ENCODE measurements around the gene SERINC3.
A peak's percentile ranks its signal among the peaks of the same experiment; 100 is the strongest.

SERINC3 gene

DNA sequence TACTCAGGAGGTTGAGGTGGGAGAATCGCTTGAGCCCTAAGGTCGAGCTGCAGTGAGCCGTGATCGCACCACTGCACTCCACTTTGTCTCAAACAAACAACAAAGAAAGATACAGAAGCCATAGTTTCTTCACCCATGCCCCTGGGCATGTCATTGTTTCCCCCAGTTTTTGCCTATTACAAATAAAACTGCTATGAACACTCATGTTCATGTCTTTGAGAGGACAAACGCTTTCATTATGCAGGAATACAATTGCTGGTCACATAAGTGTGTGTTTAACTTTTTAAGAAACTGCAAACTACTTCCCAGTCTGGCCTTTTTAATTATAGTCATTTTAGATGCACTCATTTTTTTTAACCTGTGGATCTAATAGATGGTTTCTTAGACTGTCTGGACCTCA, 58.4 kb downstream of the SERINC3 start:
- DNase-seq (ENCODE audit: low read depth) = no peak

DNA sequence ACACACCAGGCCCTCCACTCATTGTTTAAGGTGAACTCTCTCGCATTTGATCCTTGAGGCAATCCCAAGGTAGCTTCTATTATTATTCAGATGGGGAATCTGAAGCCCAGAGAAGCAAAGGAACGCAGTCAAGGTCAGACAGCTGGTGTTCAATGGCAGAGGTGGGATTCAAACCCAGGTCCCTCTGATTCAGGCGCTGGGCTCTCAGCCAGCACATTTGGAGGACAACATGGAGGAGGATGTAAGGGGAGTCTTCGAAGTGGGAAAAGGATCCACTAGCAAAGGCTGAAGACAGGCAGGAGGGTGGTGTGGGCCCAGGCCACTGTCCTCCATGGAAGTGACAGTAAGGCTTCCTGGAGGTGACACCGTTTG, 60.1 kb downstream of the SERINC3 start:
- DNase-seq (ENCODE audit: low read depth) = no peak

DNA sequence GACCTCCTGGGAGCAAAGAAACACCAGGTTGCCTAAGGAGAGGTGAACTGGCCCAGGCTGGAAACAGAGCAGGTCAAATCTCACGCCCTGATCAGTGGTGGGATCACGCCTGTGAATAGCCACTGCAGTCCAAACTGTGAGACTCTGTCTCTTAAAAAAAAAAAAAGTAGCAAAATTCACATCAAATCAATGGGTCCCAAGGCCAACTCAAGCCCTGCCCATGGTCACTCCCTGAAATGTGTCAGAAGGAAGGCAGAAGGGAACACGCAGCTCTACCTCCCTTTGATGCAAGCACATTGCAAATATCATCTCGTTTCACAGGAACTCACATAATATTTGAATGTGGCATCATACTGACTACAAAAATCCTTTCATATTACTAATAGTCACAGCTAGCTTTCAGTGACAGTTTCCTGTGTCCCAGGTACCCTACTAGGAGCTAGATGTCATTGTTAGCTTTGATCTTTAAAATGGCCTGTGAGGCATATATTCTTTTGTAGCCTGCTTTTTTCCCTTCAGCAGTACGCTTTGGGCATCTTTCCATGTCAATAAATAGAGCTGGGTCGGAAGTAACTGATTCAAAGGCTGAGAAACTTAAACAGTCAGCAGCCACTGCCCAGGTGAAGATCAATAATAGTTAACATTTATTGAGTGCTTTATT, 60.6 kb downstream of the SERINC3 start:
- DNase-seq (ENCODE audit: low read depth) = no peak

DNA sequence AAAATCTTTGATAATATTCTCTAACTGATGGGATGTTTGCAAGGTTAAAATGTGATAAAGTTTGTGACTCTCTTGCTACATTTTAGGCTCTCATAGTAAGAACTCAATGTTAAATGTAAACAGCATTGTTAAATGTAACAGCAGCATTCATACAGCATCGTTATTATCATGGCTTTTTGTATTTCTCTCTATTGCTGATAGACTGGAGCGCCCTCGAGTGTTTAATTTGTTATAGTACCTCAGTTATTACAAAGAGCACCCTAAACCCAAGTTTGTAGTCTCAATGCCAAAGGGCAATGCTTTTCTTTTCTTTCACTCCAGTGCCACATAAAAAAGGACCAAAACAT, 61.1 kb downstream of the SERINC3 start:
- DNase-seq (ENCODE audit: low read depth) = peak; percentile 53

DNA sequence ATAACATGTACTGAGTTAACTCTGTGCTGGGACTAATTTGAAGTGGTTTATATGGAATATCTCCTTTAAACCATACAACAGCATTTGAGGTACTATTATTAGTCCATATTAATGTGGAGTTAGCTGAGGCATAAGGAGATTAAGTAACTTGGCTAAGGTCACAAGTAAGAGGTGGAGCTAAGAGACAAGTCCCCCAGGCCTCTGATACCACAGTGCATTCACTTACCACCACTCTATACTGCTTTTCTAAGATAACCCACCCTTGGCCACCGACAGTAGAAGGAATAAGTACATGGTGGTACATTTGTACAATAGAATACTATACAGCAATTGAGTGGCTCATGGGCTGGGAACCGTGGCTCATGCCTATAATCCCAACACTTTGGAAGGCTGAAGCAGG, 62.6 kb downstream of the SERINC3 start:
- no peak for DNase-seq (ENCODE audit: low read depth)

DNA sequence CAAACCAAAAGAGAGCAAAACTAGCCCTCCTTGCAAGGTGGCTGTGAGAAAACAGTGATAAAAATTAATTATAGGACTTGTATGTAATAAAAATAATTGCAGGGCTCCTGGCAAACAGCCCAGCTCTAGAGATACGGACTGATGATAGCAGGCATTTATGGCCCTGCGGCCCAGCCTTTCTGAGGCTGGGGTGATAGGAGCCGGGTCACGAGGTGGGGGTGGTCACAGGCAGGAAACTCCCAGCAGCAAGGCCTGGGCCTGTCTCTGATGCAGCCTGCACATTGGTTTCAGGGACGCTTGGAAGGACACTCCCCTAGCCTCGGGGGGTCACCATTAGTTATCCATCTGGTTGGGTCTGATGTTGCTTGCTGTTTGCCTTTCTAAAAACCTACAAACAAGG, 64.9 kb downstream of the SERINC3 start:
- no peak for DNase-seq (ENCODE audit: low read depth)

DNA sequence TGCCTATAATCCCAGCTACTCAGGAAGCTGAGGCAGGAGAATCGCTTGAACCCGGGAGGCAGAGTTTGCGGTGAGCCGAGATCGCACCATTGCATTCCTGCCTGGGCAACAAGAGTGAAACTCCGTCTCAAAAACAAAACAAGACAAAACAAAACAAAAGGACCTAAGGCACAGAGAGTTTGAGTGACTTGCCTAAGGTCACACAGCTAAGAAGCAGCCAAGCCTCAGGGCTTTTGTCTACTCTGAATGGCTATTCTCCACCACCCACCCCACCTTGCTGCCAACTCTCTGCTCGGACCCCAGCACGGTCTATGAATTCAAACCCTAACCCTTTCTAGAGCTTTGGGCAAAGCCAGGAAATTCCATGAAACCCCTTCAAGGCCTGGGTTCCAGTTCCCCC, 65.3 kb downstream of the SERINC3 start:
- DNase-seq (ENCODE audit: low read depth) = no peak

DNA sequence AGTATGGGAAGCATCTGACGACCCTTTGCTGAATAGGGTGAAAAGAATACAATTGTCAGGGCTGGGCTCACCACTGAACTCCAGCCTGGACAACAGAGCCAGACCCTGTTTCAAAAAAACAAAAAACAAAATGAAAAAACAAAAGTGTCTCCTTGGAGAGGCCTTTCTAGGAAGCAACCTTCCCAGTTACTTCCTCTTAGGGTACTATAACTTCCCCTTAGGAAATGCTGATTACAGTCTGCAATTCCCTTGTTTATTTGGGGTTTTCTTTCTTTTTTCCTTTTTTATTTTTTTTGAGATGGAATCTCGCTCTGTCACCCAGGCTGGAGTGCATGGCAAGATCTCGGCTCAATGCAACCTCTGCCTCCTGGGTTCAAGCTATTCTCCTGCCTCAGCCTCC, 66.7 kb downstream of the SERINC3 start:
- no peak for DNase-seq (ENCODE audit: low read depth)

DNA sequence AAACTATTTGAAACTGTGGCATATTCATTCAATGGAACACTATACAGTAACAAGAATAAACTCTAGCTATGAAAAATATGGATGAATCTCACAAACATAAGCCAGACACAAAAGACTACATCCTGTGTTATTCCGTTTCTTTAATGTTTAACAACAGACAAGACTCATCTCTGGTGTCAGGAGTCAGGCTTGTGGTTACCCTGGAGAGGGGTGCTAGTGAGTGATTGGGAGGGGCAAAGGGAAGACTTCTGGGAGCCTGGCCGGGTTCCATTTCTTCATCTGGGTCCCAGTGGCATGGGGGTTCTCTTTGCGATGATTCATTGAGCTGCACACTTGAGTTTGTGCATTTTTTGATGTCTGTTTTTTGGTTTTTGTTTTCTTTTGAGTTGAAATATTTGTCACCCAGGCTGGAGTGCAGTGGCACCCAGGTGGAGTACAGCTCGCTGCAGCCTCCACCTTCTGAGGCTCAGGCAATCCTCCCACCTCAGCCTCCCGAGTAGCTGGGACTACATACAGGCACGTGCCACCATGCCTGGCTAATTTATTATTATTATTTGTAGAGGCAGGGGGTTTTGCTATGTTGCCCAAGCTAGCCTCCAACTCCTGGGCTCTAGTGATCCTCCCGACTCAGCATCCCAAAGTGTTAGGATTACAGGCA, 67.4 kb downstream of the SERINC3 start:
- DNase-seq (ENCODE audit: low read depth) = no peak

DNA sequence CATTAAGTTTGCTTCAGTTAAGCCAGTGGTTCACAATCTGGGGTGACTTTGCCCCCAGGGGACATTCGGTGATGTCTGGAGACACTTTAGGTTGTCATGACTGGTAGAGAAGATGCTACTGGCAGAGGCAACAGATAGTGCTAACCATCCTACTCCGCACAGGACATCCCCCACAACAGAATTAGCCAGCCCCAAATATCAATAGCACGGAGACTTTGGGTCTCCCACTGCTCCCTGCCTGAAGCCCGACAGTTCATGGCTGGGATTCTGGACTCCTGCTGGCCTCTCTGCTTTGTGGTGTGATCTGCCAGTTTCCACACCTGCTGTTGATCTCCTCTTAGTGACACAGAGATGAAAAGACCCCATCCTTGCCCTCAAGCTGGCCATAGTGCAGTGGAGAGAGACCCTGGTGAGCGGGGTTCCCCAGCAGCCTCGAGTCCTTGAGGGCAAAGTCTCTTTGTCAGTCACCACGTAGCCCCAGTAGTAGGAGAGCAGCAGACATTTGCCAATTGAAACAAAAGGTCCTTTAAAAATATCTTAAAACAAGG, 70.9 kb downstream of the SERINC3 start:
- no peak for DNase-seq (ENCODE audit: low read depth)

DNA sequence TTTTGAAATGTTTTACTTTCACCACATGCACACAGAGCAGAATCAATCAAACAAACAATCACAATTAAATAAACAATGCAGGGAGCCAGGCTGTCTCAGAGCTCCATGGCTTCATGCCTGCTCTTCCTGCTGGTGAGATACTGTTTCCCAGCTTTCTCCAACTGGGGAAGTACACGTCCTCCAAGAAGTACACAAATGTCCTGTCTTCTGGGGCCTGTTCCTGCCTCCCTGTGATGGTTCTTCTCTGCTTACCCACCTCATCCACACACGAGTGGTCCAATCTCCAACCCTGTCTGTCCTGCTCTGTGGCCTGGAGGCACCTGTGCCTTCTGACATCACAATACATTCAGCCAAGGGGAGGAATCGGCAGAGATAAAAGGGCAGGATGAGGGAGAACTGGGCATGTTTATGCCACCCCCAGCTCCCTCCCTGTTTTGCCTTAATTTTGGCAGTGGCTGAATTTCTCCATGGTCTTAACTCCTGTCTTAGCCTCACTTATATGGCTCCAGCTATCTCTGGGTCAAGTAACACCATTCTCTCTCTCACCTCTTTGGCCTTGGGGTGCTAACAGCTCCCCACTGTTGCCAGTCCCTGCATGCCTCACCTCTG, 71.5 kb downstream of the SERINC3 start:
- DNase-seq (ENCODE audit: low read depth) = no peak

DNA sequence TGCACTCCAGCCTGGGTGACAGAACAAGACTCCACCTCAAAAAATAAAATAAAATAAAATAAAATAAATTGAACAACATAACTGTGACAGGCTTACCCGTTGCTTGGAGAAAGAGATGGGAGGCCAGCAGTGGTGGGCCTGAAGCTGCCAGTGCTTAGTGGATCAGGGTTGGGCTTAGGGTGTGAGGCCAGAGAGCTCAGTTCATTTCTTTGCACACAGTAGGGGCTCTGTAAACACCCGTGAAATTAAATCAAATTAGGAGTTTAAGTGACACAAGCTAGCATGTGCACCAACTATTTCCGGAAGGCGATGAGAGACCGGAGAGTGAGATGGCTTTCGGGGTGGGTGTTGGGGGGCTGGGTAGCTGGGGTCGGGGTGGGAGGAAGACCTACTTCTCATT, 72.0 kb downstream of the SERINC3 start:
- no peak for DNase-seq (ENCODE audit: low read depth)

DNA sequence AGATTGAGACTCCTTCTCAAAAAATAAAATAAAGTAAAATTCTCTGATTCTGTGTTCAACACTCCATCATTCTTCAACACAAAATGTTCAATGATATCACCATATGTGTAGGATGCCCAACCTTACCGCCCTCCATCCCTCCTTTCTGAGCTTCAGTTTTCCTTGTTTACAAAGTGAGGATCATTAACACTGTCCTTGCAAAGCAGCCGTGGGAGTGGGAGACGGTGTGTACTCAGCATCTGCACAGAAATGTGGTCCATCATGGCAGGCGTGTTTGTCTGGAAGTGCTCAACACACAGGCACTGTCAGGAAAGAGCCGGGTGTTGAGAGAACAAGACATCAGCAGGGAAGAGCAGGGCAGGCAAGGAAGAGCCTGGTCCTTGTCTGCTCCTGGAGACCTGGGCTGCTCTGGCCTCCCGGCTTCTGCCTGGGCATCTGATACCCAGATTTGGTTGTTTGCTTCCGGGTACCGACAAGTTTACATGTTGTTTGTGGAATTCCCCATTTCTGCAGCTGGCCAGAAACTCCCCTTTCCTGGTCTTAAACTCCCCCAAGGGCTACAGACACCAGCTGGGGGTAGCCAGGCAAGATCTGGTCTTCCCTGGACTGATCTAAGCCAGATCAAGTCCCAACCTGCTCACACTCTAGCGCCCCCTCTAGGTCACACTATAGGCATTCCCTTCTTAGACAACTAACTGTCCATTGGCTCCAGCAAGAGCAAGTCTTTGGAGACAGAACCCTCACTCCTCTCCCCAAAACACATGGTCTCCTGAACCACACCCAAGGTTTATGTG, 72.9 kb downstream of the SERINC3 start:
- peak; percentile 36 for DNase-seq (ENCODE audit: low read depth)

DNA sequence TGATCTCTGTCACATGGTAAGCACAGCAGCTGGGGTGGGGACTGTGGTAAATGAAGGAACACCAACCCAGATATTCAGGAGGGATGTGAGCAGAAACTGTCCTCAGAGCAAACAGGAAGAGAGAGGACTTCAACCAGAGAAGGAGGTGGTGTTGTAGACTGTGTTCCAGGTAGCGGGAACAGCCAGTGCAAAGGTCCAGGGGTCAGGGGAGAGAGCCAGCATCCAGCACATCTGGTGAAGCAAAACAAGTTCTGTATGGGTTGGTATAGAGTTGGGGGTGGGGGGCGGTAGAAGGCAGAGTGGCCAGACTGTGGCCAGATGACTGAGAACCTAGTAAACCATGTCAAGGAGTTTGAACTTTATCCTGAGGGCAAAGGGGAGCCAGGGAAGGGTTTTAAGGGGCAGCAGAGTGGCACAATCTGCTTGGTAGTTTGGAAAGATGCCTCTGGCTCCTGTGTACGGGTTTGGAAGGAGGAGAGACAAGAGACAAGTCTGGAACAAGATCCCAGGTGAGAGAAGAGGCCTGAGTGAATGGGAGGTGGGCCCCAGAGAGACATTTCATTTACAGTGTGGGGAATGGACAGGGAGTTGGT, 73.9 kb downstream of the SERINC3 start:
- no peak for DNase-seq (ENCODE audit: low read depth)

Data from amniotic epithelial cell (primary cell).